ENCODE results near the gene USH2A.

DNA sequence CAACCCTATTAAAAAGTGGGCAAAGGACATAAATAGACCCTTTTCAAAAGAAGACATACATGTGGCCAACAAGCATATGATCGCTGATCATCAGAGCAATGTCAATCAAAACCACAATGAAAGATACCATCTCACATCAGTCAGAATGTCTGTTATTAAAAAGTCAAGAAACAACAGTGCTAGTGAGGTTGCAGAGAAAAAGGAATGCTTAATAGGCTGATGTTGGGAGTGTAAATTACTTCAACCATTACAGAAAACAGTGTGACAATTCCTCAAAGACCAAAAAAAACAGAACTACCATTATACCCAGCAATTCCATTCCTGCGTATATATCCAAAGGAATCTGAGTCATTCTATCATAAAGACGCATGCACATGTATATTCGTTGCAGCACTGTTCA is 13.2 kb downstream of the USH2A start:
- no peak for TF ChIP-seq ZNF391 (tag by site-specific recombination; IDR thresholded peaks at IDR 0.05; ENCODE audit: borderline replicate concordance, low read depth)
- no peak for TF ChIP-seq ZNF621 (tag by site-specific recombination; IDR thresholded peaks at IDR 0.05)
- no peak for TF ChIP-seq HOXD13 (CRISPR knock-in tag; IDR thresholded peaks at IDR 0.05; ENCODE audit: borderline replicate concordance)
- TF ChIP-seq ZBTB8A (tag by site-specific recombination; IDR thresholded peaks at IDR 0.05), result no peak
- TF ChIP-seq, protein P1, sequence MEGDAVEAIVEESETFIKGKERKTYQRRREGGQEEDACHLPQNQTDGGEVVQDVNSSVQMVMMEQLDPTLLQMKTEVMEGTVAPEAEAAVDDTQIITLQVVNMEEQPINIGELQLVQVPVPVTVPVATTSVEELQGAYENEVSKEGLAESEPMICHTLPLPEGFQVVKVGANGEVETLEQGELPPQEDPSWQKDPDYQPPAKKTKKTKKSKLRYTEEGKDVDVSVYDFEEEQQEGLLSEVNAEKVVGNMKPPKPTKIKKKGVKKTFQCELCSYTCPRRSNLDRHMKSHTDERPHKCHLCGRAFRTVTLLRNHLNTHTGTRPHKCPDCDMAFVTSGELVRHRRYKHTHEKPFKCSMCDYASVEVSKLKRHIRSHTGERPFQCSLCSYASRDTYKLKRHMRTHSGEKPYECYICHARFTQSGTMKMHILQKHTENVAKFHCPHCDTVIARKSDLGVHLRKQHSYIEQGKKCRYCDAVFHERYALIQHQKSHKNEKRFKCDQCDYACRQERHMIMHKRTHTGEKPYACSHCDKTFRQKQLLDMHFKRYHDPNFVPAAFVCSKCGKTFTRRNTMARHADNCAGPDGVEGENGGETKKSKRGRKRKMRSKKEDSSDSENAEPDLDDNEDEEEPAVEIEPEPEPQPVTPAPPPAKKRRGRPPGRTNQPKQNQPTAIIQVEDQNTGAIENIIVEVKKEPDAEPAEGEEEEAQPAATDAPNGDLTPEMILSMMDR (tag by site-specific recombination; IDR thresholded peaks at IDR 0.05), result no peak

Data from HEK293 (cell line).